Mucosa of gallbladder (tissue), 1 donor: Measurements from ENCODE around the gene IKZF1. TPM values are rescaled to one million over a fixed set of nuclear protein-coding genes. Genes with fewer than 3 reads are reported as not detected.
"Not testable (repeated sequence)": the region's sequence is repeated elsewhere in the genome, so short reads cannot be mapped to it uniquely, and the experiment has no call there.

Experiments used
- DNase-seq: peaks from one replicate; pipeline ENCODE4 v3.0.0-alpha.2; 2020; ENCODE audit warnings: low spot score
- total RNA-seq: library from RNA; stranded (reverse); gene quantifications from one replicate; pipeline ENCODE4 v1.2.1, GENCODE V29; 2021
- donor health status: DM: no; HTN: no; CAD: no.

Gene IKZF1
- total RNA-seq, 1 donor from 2014 or later, result 17.4 TPM

DNA sequence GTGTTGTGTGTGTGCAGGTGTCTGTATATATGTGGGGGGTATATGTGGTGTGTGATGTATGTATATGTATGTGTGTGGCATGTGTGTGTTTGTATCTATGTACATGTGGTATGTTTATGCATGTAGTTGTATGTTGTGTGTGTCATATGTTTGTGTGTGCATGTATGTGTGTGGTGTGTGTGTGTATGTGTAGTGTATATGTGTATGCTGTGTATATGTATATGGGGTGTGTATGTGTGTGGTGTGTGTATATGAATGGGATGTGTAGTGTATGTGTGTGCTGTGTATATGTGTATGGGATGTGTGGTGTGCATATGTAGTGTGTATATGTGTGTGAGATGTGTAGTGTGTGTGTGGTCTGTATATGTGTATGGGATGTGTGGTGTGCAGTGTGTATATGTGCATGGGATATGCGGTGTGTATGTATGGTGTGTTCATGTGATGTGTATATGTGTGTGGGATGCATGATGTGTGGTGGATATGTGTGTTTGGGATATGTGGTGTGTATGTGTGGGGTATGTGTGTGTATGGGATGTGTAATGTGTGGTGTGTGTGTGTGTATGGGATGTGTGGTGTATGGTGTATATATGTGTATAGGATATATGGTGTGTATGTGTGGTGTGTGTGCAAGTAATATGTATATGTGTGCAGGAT is 30.0 kb downstream of the IKZF1 start:
- DNase-seq, result no peak

DNA sequence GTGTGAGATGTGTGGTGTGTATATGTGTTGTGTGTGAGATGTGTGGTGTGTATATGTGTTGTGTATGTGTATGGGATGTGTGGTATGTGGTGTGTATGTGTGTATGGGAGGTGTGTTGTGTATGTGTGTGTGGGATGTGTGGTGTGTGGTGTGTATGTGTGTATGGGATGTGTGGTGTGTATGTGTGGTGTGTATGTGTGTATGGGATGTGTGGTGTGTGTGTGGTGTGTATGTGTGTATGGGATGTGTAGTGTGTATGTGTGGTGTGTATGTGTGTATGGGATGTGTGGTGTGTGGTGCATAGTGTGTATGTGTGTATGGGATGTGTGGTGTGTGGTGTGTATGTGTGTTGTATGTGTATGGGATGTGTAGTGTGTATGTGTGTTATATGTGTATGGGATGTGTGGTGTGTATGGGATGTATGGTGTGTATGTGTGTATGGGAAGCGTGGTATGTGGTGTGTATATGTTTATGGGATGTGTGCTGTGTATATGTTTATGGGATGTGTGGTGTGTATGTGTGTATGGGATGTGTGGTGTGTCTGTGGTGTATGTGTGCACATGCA is 30.8 kb downstream of the IKZF1 start:
- no peak for DNase-seq

DNA sequence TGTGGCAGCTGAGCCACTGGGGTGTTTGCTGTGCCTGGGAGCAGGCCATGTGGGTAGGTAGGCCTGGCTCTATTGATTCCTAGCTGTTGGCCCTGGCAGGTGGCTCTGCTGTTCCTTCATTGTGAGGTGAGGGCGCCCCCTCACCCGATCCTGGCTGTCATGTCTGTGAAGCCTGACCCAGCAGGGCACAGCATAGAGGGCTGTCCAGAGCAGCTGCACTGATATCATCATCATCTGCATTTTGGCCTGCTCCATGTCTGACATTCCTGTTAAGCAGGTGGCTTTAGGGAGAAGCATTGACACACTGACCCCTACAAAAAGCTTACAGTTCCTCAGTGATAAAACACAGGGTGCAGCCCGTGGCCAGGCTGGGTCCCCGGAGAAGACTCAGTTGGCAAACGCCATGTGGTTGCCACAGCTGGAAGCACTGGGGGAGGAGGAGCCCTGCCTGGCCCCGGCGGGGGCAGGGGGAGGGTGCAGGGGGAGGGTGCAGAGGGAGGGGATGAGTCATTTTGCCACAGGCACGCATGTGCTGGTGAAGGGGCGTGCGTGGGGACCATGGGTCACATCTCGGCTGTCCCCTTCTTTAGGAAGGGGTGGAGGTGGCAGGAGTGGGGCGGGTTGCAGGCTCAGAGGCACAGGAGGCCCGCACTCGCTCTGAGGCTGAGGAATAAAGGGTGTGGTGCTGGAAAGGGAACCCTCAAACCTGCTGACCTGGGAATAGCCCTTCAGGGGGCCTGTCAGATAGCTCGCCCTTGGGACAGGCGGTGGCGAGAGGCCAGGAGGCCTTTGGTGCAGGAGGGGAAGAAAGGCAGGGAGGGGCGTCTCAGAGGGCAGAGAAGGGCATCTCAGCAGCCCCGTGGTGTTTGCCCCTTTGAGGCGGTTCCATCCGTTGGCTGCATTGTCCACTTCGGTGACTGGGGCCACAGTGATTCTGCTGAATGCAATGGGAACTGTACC is 31.6 kb downstream of the IKZF1 start:
- DNase-seq, result no peak

DNA sequence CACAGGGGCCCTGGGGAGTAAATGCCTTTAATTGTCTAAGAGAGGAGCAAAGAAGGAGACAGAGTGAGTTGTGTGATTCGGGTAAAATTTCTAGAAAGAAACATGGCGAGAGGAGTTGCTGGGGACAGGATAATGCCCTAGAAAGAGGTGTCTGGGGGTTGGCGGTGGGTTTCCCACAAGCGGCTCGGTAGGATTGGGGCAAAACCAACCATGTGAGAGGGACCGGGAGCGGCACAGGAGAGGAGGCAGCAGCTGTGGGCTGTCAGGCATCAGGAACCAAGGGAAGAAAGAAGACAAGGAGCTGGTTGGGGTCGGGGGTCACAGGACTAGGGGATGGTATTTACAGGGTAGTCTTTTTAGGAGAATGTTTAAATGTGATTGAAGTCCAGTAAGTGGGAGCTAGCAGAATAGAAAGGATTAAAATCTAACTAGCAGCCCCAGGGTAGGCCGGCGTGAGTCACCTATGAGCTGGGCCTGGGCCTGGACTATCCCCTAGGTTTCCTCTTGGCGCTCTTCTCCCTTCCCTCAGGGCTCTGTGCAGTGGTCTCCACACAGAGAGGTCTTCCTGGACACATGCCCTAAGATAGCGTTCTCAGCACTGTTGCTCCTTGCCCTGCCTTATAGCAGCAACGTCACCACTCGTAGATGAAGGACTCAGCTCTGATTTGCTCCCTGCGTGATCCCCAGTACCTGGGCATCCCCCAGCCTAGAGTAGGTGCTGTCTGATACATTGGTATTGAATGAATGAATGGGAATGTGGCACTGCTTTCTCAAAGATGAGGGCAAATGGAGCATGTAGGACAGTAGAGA is 32.6 kb downstream of the IKZF1 start:
- DNase-seq, result no peak

DNA sequence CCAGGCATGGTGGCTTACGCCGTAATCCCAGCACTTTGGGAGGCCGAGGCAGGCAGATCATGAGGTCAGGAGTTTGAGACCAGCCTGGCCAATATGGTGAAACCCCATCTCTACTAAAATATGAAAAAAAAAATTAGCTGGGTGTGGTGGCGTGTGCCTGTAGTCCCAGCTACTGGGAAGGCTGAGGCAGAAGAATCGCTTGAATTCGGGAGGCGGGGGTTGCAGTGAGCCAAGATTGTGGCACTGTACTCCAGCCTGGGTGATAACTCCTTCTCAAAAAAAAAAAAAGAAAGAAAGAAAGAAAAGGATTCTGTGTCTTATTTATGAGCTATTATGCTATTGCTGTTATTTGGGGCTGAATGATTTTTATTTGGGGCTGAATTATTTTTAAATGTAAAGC is 35.0 kb downstream of the IKZF1 start:
- DNase-seq, result not testable (repeated sequence)

DNA sequence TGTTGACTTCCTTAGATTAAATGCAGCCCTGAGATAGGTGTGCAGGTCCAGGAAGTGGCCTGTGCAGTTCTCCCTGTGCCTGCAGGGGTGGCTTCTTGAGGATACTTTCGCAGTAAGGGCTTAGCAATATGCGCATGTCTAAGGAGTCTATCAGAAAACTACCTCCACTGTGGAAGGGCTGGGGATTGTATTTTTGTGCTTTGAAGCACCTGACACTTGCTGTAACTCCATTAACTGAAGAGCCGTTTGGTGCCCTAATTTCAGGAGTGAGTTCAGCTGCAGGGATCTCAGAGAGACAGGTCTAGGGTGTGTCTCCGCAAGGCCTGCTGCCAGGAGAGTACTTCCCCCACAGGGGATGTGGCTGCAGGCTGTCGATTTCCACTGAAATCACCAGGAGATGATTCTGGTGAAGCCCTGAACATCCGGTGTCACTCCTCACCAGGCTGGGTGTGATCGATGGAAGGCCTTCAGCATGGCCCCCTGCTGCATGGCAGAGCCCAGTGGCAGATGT is 35.5 kb downstream of the IKZF1 start:
- DNase-seq, result no peak

DNA sequence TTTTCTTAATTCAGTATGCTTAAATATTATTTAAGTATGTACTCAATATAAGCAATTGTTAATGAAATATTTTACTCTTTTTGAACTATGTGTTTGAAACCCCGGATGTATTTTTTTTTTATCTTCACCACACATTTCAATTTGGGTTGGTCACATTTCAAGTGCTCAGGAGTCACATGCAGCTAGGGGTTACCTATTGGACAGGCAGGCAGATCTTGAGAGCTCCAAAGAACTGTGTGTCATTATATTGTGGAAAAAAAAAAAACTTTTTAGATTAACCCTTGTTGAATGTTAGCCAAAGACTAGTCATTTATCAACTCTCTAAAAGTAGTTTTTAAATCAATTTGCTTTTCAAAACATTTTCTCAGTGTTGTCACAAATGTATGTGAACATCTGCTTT is 37.2 kb downstream of the IKZF1 start:
- DNase-seq, result no peak

DNA sequence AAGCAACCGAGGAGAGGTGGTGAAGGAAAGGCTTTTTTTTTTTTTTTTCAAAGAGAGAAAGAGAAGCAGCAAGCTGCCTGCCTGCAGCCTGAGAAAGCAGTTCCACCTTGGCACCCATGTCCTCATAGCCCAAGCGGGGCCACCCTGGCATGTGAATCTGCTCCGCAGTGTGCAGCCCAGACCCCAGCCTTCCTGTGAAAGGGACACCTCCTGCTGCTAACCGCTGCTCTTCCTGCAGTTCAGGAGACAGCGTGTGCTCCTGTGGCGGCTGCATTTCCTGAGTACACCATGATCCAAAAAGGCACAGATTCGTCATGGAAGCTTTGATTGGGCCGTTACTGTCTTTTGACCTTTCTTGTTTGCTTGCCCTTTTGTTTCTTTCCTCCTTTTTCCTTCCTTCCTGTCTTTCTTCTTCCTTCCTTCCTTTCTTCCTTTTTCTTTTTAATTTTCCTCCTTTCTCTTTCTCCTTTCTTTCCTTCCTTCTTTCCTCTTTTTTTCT is 38.1 kb downstream of the IKZF1 start:
- DNase-seq, result no peak

DNA sequence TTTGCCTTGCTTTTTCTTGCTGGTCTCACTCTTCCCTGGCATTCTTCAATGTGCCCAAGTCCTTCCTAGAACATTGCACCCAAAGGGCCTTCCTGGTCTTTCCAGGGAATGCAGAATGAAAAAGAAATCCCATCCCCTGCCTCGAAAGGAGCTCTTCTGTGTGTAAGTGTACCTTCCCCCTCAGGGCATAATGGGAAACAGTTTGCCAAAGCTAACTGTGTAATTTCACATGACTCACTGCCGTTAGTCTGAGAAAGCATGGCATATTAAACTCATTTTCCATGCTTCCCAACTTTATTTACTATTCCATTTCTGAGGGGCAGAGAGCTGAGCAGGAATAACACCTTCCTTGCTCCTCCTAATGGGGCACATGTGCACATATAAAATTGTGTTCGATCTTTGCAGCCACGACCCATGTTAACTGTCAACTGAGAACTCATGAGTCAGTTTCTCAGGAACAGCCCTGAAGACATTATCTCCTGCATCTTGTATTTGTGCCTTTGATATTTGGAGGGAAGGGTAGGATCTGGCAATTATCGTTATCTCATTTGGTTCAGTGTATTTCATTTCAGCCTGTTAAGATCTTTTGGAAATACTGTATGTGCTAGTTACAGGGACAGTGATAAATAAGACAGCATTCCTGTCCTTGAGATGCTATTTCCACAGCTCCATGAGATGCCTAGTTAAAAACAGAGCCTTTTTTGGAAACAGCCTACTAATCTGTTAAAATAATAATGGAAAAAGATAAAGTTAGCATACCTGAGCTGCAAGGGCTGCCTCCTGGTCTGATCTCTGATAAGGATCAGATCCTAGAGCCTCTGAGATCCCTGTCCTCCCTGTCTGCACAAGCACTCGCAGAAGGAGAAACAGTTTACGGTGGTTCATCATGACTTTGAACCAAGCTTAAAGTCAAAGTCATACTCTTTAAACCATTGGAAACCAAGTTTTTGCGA is 42.3 kb downstream of the IKZF1 start:
- DNase-seq, result no peak

DNA sequence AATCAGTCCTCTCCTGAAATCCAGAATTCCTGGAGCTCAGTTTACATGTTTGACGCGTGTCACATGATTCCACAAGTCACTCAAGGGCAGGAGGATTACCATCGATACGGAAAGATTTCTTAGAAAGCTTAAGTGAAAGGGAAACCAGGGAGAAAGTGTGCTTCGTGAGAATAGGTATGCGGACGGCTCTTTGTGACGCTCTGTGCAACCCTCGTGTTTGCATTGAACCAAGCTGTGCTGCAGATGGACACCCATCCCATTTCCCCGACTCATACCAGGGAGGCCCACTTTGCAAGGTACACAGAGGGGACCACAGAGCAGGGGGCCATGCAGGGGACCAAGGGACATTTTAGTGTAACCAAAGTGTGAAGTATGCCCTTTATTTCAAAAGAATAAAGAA is 43.2 kb downstream of the IKZF1 start:
- DNase-seq, result no peak

DNA sequence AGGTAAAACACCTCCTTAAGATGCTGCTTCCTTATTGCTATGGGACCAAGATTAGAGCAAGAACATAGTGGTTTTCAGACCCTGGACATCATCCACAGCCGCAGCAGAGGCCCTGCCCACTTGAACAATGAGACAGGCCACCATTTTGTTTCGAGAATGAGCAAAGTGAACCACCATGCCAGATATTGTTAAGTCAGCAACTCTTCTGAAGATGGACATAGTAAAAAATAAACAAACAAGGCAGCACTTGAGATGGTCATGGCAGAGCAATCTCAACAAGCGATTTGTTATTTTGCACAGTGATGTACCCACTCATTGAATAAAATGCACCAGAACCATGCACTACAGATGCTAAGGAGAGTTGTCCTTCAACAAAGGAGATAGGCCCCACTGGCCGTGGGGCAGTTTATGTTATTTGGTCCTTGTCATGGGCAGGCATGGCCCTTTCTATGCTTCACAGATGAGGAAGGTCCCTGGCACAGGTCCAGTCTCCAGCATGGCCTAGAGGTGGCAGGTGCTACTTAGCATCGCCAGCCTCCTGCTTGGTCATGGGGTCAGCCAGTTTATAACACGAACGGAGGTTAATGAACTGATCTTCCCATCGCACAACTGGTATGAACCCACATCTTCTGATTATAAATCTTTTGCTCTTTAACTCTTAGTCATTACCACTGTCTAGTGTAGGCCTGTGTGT is 44.1 kb downstream of the IKZF1 start:
- no peak for DNase-seq

DNA sequence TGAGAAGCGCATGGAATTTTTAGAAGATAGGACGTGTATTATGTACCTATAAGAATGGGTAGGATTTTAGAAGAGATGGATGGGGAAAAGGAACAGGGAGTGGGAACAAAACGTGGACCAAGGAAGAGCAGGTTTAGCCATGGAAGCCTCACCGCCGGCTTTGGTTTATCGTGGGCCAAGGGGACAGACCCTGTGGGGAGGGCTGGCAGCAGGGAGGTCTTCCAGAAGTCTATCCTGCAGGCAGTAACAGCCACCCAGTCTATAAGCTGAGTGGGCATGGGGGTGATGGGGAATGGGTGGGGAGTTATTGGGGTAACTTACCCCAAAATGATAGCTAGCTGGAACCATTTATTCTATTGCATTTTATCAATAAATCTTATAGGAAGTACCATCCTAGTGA is 44.9 kb downstream of the IKZF1 start:
- no peak for DNase-seq

DNA sequence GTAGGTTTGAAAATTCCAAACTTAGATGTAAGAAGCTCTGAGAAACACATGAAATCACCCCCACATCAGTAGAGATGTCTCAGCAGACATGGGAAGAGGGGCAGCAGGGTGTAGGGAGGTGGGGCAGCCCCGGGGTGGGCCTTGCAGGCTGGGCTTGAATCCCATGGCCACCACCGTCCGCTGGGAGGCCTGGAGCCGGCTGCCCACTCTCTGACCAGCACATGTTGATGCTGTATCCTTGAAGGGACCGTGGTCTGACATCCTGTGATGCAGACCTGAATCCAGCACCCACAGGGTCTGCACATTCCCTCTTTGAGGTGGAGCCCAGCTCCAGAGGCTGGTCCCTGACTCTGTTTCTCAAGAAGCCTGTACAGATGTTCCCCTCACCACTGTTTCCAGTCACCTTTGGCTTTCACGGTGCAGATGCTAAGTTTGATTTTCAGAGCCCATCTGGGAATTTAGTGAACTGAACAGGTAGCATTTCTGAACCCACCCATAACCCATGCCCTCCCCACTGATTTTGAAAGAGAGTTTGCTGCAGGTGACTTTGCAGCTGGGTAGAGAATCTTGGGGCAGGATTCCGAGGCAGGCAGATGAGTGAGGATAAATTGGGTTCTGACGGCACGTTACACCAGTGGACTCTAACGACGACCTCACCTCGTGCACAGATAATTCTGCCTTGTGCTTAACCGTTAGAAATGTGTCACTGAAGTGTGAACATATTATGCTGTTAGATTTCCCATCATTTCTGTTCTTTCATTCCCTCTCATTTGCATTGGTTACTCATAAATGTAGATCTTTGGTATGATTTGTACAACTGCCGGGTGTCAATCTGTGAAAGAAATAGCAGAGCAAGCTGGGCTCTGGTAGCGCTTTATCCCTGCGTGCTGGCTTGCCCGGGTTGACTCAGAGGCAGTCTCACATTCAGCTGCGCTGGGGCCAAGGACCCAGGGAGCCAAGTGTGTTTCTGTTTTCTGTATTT is 45.7 kb downstream of the IKZF1 start:
- DNase-seq, result no peak

DNA sequence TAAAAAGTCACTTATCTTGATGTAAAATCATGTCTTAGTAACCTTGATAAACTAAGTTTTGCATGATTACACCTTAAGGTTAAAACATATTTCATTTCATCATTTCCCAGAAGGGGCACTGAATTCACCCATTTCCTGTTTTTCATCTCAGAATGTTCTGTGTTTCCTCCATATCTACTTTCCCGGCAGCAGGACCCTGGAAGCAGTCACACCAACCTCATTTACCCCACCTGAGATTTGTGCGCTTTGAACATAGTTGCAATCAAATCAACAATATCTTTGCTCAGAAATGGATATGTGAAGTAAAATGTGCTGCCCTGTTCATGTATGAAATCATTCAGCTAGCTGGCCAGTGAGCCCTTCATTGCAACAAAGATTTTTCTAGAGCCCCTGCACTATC is 46.8 kb downstream of the IKZF1 start:
- DNase-seq, result no peak

DNA sequence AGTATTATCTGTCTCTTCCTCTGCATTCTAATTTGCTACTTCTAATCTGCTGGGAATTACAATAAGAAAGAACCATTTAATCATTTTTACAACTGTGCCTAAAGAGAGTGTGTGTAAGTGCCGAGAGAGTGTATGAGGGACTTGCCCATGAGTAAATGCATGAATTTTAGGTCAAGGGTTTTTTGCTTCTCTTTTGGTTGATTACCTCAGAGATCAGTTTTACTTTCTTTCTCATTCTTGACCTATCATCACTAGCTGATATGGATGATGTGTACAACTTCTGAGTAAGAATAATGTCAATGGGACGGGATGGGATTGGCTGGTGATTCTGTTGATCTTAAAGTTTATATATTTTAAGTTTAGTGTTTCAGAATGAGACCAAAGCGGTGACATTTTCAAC is 47.8 kb downstream of the IKZF1 start:
- DNase-seq, result no peak

DNA sequence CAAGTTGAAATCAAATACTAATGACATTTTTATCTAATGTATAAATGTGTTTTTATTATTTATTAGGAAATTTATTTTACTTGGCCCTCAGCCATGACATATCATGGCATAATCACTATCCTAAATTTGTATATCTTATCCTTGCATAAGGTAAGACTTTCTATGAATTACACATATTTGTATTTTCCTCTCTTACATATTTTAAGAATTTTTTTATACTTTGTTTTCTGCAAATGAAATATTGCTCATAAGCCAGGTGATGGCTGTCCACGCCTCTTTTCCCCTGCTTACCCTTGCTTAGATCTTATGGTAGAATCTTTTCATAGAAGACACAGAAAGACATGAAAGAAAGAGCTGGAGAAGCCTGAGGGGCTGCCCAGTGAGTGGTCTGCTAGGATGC is 48.2 kb downstream of the IKZF1 start:
- no peak for DNase-seq

DNA sequence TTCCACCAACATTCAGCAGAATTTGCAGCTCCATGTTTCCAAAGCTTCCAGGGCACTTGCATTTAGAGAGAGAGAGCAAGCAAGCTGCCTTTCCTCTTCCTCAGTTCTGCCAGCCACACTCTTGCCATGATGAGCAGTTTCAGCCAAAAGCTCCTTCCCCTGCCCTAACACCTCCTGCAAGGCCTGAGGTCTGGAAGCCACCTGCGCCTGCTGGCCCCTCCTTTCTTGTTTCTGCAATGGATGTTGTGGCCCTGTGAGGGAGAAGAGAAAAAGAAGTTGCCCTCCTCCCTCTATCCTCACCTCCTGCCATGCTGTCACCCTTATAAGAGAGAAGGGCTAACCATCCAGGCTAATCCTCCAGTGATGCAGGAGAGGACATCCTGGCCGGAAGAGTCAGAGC is 48.7 kb downstream of the IKZF1 start:
- DNase-seq, result no peak

DNA sequence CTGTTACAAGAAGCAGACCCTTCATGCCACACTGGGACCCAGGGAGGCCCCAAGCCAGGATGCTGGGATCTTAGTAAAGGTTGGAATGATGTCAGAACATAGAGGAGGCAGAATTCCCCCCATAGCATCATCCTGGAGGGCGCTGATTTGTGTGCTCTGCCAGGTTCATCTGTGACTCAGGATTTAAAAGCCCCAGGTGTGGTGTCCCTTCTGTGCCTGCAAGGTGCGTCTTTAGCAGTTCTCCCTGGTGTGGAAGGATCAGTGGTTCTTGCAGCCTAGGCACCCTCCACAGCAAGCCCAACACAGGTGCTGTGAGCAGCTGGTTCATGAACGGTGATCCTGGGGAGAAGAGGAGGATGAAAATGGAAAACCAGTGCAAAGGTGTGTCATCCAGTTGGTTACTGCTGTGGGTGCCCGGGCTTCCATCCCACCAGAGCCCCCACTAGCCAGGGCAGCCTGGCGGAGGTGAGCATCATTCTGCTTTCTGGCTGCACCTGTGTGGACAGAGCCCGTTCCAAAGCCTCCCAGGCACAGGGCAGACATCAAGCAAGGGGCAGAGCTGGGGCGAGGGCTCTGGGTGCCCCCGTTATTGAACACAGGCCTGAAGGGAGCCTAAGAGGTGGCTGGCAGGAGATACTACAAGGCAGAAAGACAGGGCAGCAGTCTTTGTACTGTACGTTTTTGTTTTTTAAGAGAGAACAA is 49.5 kb downstream of the IKZF1 start:
- no peak for DNase-seq
